Stimulated activated CD8-positive, alpha-beta memory T cell treated with anti-CD3 and anti-CD28 coated beads, Interleukin-7, amount 100 ng/mL, for 1 hour (primary cell): ENCODE data around the gene SELENOS.
"Not testable (repeated sequence)": the region's sequence is repeated elsewhere in the genome, so short reads cannot be mapped to it uniquely, and the experiment has no call there.

Experiments
- DNase-seq, 2 donors: peaks; one replicate each; pipeline ENCODE4 v3.0.0-alpha.2; 2020; ENCODE audit warnings: low read depth in 2 of 2

The SELENOS gene

GRCh38 chr15:101309436-101310160 lies 32.3 kb upstream of the SELENOS start:
- no peak for DNase-seq

- DNase-seq, result no peak
Measured at GRCh38 chr15:101308604-101309435, 31.5 kb upstream of the SELENOS start.

GRCh38 chr15:101307897-101308603 lies 30.8 kb upstream of the SELENOS start:
- no peak for DNase-seq

- no peak for DNase-seq
Measured at GRCh38 chr15:101307048-101307896, 30.0 kb upstream of the SELENOS start.

GRCh38 chr15:101306341-101307047 lies 29.2 kb upstream of the SELENOS start:
- no peak for DNase-seq

GRCh38 chr15:101305820-101306255 lies 28.6 kb upstream of the SELENOS start:
- DNase-seq, result no peak

GRCh38 chr15:101303408-101303807 lies 26.1 kb upstream of the SELENOS start:
- DNase-seq, result no peak

- no peak for DNase-seq
Measured at GRCh38 chr15:101296418-101297405, 19.4 kb upstream of the SELENOS start.

GRCh38 chr15:101295607-101296161 lies 18.4 kb upstream of the SELENOS start:
- DNase-seq, result no peak

GRCh38 chr15:101294731-101295606 lies 17.7 kb upstream of the SELENOS start, which contains the start of gene SNRPA1:
Gene SNRPA1, minus strand, starts transcription at chr15:101295248. Its CDS starts 70 bp downstream, at chr15:101295178.
- peak; percentile 95 to 96 for DNase-seq

- no peak for DNase-seq
Measured at GRCh38 chr15:101293122-101293521, 15.8 kb upstream of the SELENOS start.

- DNase-seq, result no peak
Measured at GRCh38 chr15:101288905-101289513, 11.7 kb upstream of the SELENOS start.

GRCh38 chr15:101287342-101287741 lies 10.1 kb upstream of the SELENOS start:
- DNase-seq, result not testable (repeated sequence)

- DNase-seq, result no peak
Measured at GRCh38 chr15:101286471-101287114, 9.3 kb upstream of the SELENOS start.

GRCh38 chr15:101283931-101284330 lies 6.6 kb upstream of the SELENOS start:
- no peak for DNase-seq

- DNase-seq, result no peak
Measured at GRCh38 chr15:101280007-101280406, 2.7 kb upstream of the SELENOS start.

- no peak for DNase-seq
Measured at GRCh38 chr15:101277943-101278564, 769 bp upstream of the SELENOS start.
